HL-60/S4 treated with phorbol 12-myristate 13-acetate at 8.2 ng/mL for 4 days and 3 days (cell line): Measurements from ENCODE around the gene PLOD2.

Experiments
- in situ Hi-C: fragments of 300-500 bp; cut with MboI; formaldehyde crosslinking; loops from 2 replicates; pipeline ENCODE4 v1.15.0; 2022; ENCODE audit warnings: low sequenced_read_pairs

Gene PLOD2

GRCh38 chr3:146102885-146103284 is 58.1 kb downstream of the PLOD2 start:
- in situ Hi-C loops = no loop called here

- in situ Hi-C loops = no loop called here
These were observed 59.4 kb downstream of the PLOD2 start for GRCh38 chr3:146101538-146101937.

DNA sequence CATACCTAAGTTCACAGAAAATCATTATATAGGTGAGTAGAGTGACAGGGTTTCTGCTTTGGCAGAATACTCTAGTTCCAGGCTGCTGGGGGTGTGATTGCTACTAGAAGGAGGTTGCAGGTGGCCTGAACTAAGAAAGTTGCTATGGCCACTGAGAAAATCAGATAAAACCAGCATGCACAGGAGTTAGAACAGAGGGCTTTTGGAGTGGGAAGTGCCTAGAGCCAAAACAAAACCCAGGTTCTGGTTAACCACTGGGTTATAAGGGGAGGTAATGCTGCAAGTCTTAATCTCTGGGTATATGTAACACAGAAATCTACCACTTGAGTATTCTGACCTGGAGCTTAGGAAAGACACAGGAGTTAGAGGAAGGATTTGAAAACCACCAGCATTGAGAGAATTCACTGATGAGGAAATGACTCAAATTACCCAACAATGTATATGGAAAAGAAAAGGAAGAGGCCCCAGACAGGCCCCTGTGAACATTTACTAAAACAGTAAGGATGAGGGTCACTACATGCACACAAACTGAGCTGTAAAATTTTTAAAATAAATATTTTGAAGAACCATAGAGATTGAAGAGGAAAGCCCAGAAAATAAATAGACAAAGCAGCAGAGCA is 60.0 kb downstream of the PLOD2 start:
- in situ Hi-C loops = no loop called here

DNA sequence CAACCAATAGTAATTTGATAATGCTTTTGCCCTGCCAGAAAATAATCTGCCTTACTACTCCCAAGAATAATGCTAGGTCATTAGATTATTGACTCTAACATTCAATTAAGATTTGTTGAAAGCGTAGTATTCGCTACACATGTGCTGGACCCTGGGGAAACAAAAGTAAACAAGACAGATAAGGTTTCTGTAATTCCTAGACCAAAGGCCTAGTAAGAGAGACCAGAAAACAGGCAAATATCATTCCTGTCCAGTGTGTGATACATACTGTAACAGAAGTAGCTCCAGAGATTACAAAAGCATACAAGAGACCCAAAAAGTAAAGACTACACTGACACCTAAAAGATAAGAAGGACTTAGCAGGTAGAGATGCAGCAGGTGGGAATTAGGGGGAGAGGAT is 60.8 kb downstream of the PLOD2 start:
- in situ Hi-C loops = no loop called here

DNA sequence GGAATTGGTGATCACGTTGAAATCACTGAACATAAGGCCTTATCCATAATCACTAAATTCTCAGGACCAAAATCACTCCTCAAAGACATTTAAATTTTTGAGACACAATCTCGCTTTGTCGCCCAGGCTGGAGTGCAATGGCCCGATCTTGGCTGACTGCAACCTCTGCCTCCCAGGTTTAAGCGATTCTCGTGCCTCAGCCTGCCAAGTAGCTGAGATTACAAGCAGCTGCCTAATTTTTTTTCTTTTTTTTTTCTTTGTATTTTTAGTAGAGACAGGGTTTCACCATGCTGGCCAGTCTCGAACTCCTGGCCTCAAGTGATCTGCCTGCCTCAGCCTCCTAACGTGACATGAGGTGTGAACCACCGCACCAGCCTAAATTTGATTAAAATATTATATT is 61.7 kb downstream of the PLOD2 start:
- in situ Hi-C loops = no loop called here

GRCh38 chr3:146093896-146094295 is 67.1 kb downstream of the PLOD2 start:
- in situ Hi-C loops = no loop called here

DNA sequence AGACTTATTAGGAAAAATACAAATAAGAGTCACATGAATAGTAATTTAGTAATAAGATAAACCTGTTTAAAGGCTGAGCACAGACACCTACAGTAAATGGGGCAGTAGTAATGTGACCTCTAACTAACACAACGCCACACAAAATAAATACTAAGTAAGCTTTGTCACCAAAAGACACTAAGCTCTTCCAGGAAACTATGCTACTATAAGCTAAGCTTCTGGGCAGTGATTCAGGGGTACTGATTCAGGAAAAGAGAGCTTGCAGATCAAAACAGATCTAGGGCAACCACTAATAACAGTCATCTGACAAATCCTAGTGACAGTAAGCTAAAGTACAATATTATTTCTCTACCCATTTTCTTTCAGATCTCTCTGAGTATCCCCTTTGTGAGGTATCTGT is 68.8 kb downstream of the PLOD2 start:
- in situ Hi-C loops = no loop called here

GRCh38 chr3:146091397-146091796 is 69.6 kb downstream of the PLOD2 start:
- in situ Hi-C loops = no loop called here

DNA sequence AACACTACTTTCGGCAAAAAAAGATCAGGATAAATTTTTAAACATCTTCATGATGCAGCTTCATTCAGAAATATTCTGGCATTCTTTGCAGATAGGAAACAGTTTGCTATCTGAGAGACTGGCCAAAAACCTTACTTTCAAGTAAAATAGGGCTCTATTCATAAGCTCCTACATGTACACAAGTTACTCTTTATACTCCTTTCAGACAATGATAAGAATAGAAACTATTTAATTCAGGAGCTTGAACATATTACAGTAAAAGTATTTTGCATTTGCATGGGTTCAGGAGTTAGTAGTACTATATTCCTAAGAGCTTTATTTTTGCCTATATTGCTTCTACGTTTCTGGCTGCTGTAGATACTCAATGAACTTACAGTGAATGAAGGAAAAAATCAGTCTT is 70.5 kb downstream of the PLOD2 start:
- in situ Hi-C loops = no loop called here

GRCh38 chr3:146088840-146089239 is 72.1 kb downstream of the PLOD2 start:
- in situ Hi-C loops = no loop called here

- in situ Hi-C loops = no loop called here
These were observed 73.9 kb downstream of the PLOD2 start for GRCh38 chr3:146087116-146087515.

GRCh38 chr3:146086211-146086610 is 74.8 kb downstream of the PLOD2 start:
- in situ Hi-C loops = no loop called here

DNA sequence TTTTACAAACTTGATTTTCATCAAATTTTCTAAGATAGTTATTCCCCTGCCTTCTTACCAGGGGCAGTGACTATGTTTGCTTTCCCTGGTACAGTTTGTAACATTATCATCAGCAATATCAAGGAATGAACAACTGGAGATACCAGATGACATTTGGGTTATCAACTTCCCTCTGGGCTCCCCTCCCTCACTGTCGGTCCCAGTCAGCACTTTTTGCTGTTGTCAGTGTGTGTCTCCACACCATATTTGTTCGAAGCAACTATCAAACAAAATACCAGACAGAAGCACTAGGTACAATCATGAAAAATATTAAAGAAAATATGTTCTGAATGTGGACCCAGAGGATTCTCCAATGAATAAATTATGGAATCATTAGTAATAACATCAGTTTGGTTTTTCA is 75.3 kb downstream of the PLOD2 start:
- in situ Hi-C loops = no loop called here

- in situ Hi-C loops = no loop called here
These were observed 80.4 kb downstream of the PLOD2 start for GRCh38 chr3:146080578-146080977.

DNA sequence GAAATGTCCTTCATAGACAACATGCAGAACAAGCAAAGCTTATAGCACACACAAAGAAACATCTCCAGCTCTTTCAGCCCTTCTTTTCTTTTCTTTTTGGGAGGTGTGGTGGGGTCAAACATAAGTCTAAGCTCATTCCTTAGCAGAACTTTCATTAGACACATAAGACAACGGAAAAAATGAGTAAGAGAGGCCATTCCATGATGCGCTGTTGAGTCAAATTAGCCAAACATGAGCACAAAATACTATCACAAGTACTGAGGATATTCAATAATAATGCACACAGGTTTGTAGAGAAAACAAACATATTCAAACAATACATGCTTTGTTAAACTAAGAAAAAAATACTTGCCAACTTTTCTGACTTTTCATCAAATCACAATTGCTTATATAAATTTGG is 83.0 kb downstream of the PLOD2 start:
- in situ Hi-C loops = no loop called here

GRCh38 chr3:146077181-146077580 is 83.8 kb downstream of the PLOD2 start:
- in situ Hi-C loops = no loop called here

DNA sequence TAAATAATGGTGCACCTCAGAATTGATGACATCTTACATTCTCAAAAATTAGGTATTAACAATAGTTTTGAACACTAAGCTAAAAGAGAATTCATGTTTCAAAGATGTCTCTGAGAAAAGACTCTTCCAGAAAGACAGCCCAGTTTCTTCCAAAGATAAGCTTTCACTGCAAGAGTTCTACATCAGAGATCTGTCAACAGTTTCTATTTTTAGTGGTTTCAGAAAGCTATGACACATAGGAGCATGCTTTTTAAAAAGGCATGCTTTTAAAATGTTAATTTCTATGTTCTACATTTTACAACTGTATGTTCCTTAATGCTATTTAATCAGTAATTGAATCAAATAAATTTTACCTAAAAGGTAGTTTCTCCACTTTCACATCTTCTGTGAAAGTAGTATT is 88.2 kb downstream of the PLOD2 start:
- in situ Hi-C loops = no loop called here

- in situ Hi-C loops = no loop called here
These were observed 88.9 kb downstream of the PLOD2 start for GRCh38 chr3:146072061-146072460.

GRCh38 chr3:146071632-146072031 is 89.4 kb downstream of the PLOD2 start:
- in situ Hi-C loops = no loop called here

DNA sequence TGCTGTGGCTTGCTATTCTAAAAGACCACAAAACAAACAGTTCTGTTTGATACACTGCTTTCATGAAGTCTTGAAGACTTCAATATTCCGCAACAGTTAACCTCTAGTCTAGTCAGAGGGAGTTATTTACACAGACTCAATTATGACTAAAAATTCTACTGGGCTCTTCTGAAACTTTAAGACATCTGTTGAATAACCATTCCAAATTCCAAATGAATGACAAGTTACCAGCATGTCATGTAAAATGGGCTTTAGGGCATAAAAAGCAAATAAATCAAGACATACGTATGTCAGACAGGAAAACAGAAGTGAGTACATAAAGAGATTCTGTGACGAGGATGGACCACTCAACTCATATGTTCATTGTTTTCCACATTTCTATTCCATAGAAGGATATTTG is 93.9 kb downstream of the PLOD2 start:
- in situ Hi-C loops = no loop called here

DNA sequence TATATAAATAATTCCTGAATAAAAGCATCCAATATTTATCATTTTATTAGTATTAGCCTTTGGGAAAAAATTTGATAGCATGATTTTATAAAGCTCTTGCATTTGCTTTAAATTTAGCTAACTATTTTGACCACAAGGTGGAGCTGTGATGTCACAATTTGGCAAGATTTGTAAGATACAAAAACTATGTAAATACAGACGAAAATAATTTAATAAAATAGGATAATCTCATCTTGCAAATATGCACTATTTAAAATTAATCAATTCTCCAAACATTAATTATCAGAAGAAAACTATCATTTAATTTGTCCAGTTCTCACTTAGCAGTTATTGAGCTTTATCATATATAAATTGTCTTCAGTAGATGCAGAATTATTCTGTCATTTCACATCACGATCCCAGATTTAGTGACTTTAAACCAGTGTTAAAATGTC is 95.4 kb downstream of the PLOD2 start:
- in situ Hi-C loops = no loop called here

DNA sequence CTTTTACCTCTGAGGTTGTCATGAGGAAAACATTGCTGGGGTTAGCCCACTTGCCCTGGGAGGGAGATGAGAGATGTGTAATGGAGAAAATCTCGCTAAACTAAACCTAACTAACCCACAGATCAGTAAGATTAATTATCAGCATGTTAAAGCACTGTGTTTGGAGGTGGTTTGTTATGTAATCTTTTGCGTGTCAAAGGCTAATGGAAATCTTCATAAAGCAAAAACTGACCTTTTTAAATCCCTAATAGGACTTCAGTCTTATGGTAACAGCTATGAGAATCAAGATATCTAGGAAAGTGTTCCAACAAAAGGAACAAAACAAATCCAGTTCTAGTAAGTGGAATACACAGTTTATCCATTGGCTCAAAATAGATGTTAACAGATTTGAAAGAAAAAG is 102.7 kb downstream of the PLOD2 start:
- in situ Hi-C loops = no loop called here

DNA sequence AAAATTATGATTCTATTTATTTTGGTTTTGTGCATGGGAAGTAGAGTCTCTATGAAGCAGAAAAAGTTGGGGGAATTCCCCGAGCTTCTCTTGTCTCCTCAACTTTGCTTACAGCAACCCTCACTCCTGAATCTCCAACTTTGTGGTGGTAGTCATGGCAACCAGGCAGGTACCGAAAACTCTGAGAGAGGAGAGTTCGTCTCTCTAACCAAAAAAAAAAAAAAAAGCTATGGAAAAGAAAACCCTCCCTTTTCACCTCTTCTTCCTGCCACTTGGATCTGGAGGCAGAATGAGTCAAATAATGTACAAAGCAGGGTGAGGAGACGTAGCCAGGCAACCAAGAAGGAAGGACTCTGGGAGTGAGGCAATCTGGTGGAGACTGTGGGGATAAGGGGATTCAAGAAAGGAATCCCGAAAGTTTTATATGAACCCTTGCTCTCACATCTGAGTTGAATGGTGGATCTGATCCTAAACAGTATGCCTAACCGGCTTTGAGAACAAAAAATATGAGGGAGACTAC is 108.1 kb downstream of the PLOD2 start:
- in situ Hi-C loops = no loop called here
